NT2/D1 (cell line): Measurements from ENCODE around the gene NFE2L1.
"Not testable (repeated sequence)": the region's sequence is repeated elsewhere in the genome, so short reads cannot be mapped to it uniquely, and the experiment has no call there.

ENCODE experiments used
- DNase-seq: peaks from one replicate; pipeline ENCODE4 v3.0.0-alpha.2; 2011; ENCODE audit warnings: low read depth, low spot score
- H3K27me3 ChIP-seq: 2 replicates; pipeline ENCODE4 v1.6.0; 2011; ENCODE audit warnings: mild to moderate bottlenecking; ENCODE audit not compliant: insufficient read length, insufficient read depth
- H3K36me3 ChIP-seq: 2 replicates; pipeline ENCODE4 v1.6.1; 2011; ENCODE audit warnings: mild to moderate bottlenecking, low read length, mixed read lengths; ENCODE audit not compliant: insufficient read depth, insufficient read length
- H3K4me1 ChIP-seq: 2 replicates; pipeline ENCODE4 v1.5.1; 2011; ENCODE audit not compliant: insufficient read depth, insufficient read length
- H3K4me3 ChIP-seq: 2 replicates; pipeline ENCODE4 v1.5.1; 2011; ENCODE audit warnings: low read depth; ENCODE audit not compliant: insufficient read length
- H3K9ac ChIP-seq: 2 replicates; pipeline ENCODE4 v1.6.0; 2011; ENCODE audit warnings: low read depth; ENCODE audit not compliant: insufficient read length
- H3K9me3 ChIP-seq: 2 replicates; pipeline ENCODE4 v1.5.1; 2011; ENCODE audit warnings: mild to moderate bottlenecking, low read length; ENCODE audit not compliant: insufficient read depth
- SUZ12 ChIP-seq: IDR thresholded peaks from 2 replicates; pipeline ENCODE4 v1.6.1; 2011; ENCODE audit not compliant: insufficient read length, insufficient read depth; ENCODE audit errors: extremely low read depth
- YY1 ChIP-seq: IDR thresholded peaks from 2 replicates; pipeline ENCODE4 v1.6.1; 2011; ENCODE audit not compliant: insufficient read length, insufficient read depth
- ZNF274 ChIP-seq: IDR thresholded peaks from 2 replicates; pipeline ENCODE4 v1.6.1; 2011; ENCODE audit warnings: mild to moderate bottlenecking, low read depth, low read length

NFE2L1 gene, protein sequence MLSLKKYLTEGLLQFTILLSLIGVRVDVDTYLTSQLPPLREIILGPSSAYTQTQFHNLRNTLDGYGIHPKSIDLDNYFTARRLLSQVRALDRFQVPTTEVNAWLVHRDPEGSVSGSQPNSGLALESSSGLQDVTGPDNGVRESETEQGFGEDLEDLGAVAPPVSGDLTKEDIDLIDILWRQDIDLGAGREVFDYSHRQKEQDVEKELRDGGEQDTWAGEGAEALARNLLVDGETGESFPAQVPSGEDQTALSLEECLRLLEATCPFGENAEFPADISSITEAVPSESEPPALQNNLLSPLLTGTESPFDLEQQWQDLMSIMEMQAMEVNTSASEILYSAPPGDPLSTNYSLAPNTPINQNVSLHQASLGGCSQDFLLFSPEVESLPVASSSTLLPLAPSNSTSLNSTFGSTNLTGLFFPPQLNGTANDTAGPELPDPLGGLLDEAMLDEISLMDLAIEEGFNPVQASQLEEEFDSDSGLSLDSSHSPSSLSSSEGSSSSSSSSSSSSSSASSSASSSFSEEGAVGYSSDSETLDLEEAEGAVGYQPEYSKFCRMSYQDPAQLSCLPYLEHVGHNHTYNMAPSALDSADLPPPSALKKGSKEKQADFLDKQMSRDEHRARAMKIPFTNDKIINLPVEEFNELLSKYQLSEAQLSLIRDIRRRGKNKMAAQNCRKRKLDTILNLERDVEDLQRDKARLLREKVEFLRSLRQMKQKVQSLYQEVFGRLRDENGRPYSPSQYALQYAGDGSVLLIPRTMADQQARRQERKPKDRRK

DNA sequence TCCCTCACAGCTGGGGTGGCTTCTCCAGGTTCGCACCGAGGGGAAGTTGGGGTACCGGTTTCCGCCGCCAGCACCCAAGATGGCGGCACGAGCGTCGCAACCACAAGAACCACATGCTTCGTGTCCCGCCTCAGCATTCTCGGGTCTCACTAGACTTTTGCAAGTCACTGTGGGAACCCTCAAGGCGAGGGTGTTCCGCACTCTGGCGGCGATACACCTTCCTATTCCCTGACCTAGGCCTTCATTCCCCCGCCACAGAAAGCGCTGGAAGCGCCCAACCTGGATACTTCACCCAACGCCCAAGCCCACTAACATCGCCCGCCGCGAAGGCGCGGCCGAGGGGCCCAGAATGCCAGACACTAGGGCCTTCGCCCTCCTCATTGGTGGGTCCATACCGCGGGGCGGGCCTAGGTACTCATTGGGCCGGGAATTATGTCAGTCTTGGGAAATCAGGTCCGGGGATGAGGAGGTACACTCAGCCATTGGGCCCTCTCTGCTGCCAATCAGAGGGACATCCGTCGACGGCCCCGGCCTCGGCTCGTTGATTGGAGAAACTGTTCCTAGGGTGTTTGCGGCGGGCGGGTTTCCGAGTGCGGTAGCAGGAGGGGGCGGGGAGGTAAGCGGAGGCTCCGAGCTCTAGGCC lies at the start of gene NFE2L1:
TSS of gene NFE2L1 (plus strand) at position 619 of the 643 bp plus-strand sequence. CDS start 2,760 bp downstream, outside the sequence.
- peaks cover 20% of the 10 kb centered on the region for H3K4me1 ChIP-seq
- peaks cover 34% of the 10 kb centered on the region for H3K36me3 ChIP-seq
- H3K27me3 ChIP-seq: no peaks in the 10 kb centered on the region
- peak; percentile 88 for TF ChIP-seq YY1
- TF ChIP-seq SUZ12: no peak
- TF ChIP-seq ZNF274: no peak
- H3K9ac ChIP-seq: peak within 1 kb of the TSS; percentile 93
- DNase-seq: peak; percentile 97
- H3K9me3 ChIP-seq: no peaks in the 10 kb centered on the region
- H3K4me3 ChIP-seq: peak within 1 kb of the TSS; percentile 81

DNA sequence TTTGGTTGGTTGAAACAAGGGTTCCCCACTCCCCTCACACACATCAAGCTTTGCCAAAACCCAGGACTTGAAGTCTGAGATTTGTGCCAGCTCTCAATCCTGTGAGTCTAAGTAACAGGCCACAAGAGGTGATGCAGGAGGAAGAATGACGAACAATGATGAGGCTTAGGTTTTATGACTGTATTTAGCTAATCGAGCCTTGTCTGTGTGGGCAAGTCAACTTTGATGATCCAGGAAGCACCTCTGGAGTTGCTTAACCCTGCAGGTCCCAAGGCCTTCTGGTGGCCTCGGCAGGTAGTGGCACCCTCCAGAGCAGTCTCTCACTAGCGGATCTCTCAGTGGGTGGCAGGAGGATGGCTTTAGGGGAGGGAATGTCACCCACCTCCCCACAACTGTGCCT lies 48.6 kb upstream of the NFE2L1 start:
- no peak for DNase-seq
- H3K9ac ChIP-seq: no peak overlapping the region
- H3K27me3 ChIP-seq: no peaks in the 10 kb centered on the region
- no peaks in the 10 kb centered on the region for H3K9me3 ChIP-seq
- no peak overlapping the region for H3K4me3 ChIP-seq
- H3K36me3 ChIP-seq: no peaks in the 10 kb centered on the region
- no peak for TF ChIP-seq SUZ12
- no peak for TF ChIP-seq ZNF274
- no peak for TF ChIP-seq YY1
- peaks cover 42% of the 10 kb centered on the region for H3K4me1 ChIP-seq

DNA sequence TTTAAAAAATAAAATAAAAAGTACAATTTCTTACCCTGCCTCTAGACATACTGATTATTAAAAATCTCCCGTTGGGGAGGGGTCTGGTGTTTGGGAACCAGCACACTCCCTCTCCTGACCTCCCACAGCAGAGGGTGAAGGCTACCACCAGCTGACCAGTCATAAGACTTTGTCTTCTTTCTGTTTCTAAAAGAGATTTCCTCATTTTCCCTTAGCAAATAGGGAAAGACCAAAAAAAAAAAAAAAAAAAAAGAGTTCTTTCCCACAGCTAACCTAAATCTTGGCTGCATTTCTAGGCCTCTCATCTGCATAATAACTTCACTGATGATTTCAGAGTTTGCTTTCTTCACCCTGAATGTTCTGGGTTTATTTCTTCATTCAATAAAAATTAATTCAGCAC lies 47.0 kb upstream of the NFE2L1 start:
- no peaks in the 10 kb centered on the region for H3K36me3 ChIP-seq
- H3K4me3 ChIP-seq: no peak overlapping the region
- no peak for DNase-seq
- no peak overlapping the region for H3K9ac ChIP-seq
- H3K27me3 ChIP-seq: no peaks in the 10 kb centered on the region
- no peaks in the 10 kb centered on the region for H3K9me3 ChIP-seq
- peaks cover 31% of the 10 kb centered on the region for H3K4me1 ChIP-seq
- TF ChIP-seq SUZ12 (no peak), ZNF274 (no peak), YY1 (no peak)

DNA sequence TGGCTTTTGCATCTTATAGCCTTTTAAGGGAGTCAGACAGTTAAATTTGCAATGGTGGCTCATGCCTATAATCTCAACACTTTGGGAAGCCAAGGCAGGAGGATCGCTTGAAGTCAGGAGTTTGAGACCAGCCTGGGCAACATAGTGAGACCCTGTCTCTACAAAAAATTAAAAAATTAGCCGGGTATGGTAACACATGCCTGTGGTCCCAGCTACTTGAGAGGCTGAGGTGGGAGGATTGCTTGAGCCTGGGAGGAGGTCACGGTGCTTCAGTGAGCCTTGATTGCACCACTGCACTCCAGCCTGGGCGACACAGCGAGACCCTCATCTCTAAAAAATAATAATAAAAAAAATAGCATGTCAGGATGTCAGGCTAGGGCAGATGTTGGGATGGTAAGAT lies 46.5 kb upstream of the NFE2L1 start:
- DNase-seq, H3K9me3 ChIP-seq, H3K9ac ChIP-seq, H3K36me3 ChIP-seq, H3K4me3 ChIP-seq, H3K27me3 ChIP-seq: not testable (repeated sequence)
- H3K4me1 ChIP-seq: peaks cover 29% of the 10 kb centered on the region

DNA sequence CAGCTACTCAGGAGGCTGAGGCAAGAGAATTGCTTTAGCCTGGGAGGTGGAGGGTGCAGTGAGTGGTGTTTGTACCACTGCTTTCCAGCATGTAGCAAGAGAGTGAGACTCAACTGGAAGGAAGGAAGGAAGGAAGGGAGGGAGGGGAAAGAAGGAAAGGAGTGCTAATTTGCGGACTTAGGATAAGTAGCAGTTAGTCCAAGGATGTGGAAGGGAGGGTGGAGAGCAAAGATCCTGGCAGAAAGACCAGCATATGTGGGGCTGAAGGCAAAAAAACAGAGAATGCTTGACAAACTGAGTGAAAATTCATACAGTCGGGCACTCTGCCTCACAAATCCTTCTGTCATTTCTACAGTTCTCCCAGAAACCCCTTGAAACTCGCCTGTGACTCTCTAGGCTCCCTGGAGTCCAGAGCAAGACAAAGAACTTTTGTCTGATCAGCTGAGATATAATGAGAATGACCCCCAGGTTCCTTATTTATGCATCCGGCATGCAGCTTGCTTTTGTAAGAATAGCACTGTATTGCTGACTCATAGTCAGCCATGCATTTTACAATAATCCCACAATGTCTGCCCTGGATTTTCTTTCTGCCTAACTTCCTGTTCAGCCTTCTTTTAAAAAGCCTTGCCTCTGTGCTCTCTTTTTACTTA lies 45.8 kb upstream of the NFE2L1 start:
- TF ChIP-seq SUZ12 (no peak), YY1 (no peak), ZNF274 (no peak)
- Histone ChIP-seq H3K4me3 (no peak overlapping the region), H3K36me3 (no peaks in the 10 kb centered on the region), H3K9ac (peak overlapping the region; percentile 65), H3K4me1 (peaks cover 29% of the 10 kb centered on the region), H3K27me3 (no peaks in the 10 kb centered on the region), H3K9me3 (no peaks in the 10 kb centered on the region)
- no peak for DNase-seq

DNA sequence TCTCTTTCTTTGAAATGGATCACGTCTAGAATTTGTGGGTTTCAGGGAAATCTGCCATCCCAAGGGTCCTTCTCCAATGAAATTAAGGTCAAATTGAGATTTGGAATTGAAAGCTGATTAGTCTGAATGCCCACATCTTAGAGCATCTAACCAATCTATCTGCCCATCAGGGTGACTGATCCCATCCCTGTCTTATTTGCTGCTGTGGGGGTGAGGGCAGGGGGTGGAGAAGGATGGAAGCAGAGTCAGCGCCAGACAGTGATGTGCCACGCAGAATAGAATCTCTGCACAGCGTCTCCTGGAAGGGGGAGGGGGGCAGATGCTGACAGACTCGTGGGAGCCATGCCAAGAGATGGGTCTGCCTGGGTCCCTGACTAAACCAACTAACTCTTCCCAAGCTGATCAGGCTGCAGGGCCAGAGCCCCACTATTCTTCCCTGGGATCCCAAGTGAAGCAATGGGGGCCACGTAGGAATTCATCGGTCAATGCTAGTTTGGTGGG lies 45.2 kb upstream of the NFE2L1 start:
- DNase-seq: no peak
- H3K4me1 ChIP-seq: peaks cover 28% of the 10 kb centered on the region
- H3K9me3 ChIP-seq: no peaks in the 10 kb centered on the region
- peak overlapping the region; percentile 13 for H3K4me3 ChIP-seq
- no peaks in the 10 kb centered on the region for H3K36me3 ChIP-seq
- TF ChIP-seq SUZ12: no peak
- TF ChIP-seq YY1: no peak
- TF ChIP-seq ZNF274: no peak
- no peaks in the 10 kb centered on the region for H3K27me3 ChIP-seq
- H3K9ac ChIP-seq: peak overlapping the region; percentile 58
